HG03064 (cell line): Measurements from ENCODE around the gene TMEM191B.
"Not testable (repeated sequence)": the region's sequence is repeated elsewhere in the genome, so short reads cannot be mapped to it uniquely, and the experiment has no call there.

Source experiments
- ATAC-seq: cut with Tn5 transposase; IDR thresholded peaks from one replicate; pipeline ENCODE4 v1.9.1; 2021; ENCODE audit warnings: low read depth; ENCODE audit not compliant: unreplicated experiment

Gene TMEM191B

GRCh38 chr22:18554280-18555256 lies 27.0 kb downstream of the TMEM191B start:
- ATAC-seq, result not testable (repeated sequence)

GRCh38 chr22:18558516-18558915 lies 30.9 kb downstream of the TMEM191B start:
- ATAC-seq, result not testable (repeated sequence)

GRCh38 chr22:18558939-18559338 lies 31.3 kb downstream of the TMEM191B start:
- not testable (repeated sequence) for ATAC-seq

GRCh38 chr22:18560099-18560974 lies 32.7 kb downstream of the TMEM191B start:
- ATAC-seq, result not testable (repeated sequence)

GRCh38 chr22:18570509-18571246 lies 43.1 kb downstream of the TMEM191B start:
- ATAC-seq, result not testable (repeated sequence)

- not testable (repeated sequence) for ATAC-seq
These were observed 46.0 kb downstream of the TMEM191B start for GRCh38 chr22:18573483-18574164.

GRCh38 chr22:18574555-18574954 lies 47.0 kb downstream of the TMEM191B start:
- ATAC-seq, result not testable (repeated sequence)

- not testable (repeated sequence) for ATAC-seq
These were observed 48.1 kb downstream of the TMEM191B start for GRCh38 chr22:18575686-18576085.

- ATAC-seq, result not testable (repeated sequence)
These were observed 49.7 kb downstream of the TMEM191B start for GRCh38 chr22:18577090-18577818.

GRCh38 chr22:18577847-18578246 lies 50.2 kb downstream of the TMEM191B start:
- ATAC-seq, result not testable (repeated sequence)
